BJ (cell line): Measurements from ENCODE around the gene ROR1. TPM values are rescaled to one million over a fixed set of nuclear protein-coding genes. Genes with fewer than 3 reads are reported as not detected.

Source experiments
- CTCF ChIA-PET: fragments of 350-600 bp; formaldehyde crosslinking; extraction: SDS; loops from one replicate; lab custom pipeline; 2021; ENCODE audit warnings: antibody characterized with exemption, inconsistent platforms; lab: Yijun Ruan, JAX
- POLR2A ChIA-PET: fragments of 300-600 bp; sonication (Branson Sonifier 250); formaldehyde crosslinking; extraction: SDS; loops from one replicate; lab custom pipeline; 2021; ENCODE audit warnings: antibody characterized with exemption; lab: Charles Lee
- DNase-seq: peaks from one replicate; pipeline ENCODE4 v3.0.0-alpha.2; 2011; ENCODE audit warnings: low read depth
- H3K27me3 ChIP-seq: 2 replicates; pipeline ENCODE4 v1.6.0; 2011; ENCODE audit warnings: low read length; ENCODE audit not compliant: control insufficient read depth, insufficient read depth
- H3K36me3 ChIP-seq: 2 replicates; pipeline ENCODE4 v1.5.1; 2011; ENCODE audit warnings: low read length; ENCODE audit not compliant: control insufficient read depth, insufficient read depth
- H3K4me3 ChIP-seq: 2 replicates; pipeline ENCODE4 v1.5.1; 2011; ENCODE audit warnings: low read depth, mild to moderate bottlenecking, control low read depth, low read length
- CTCF ChIP-seq: IDR thresholded peaks from 2 replicates; pipeline ENCODE4 v1.5.1; 2011; ENCODE audit warnings: low read depth, mild to moderate bottlenecking, control low read depth, inconsistent platforms, low read length, moderate library complexity; ENCODE audit not compliant: insufficient read depth
- polyA plus RNA-seq: library from polyadenylated mRNA; depleted of rRNA; stranded (reverse); fragments of >200 nt; gene quantifications from 2 replicates; pipeline ENCODE4 v1.2.3, GENCODE V29; 2011; rRNA removed
- small RNA-seq: library from RNA; depleted of rRNA; stranded (forward); fragments of <200 nt; gene quantifications from one replicate; pipeline ENCODE3, GENCODE V24; 2012; ENCODE audit warnings: low replicate concordance, low read depth; ENCODE audit not compliant: insufficient read length

Gene ROR1
- polyA plus RNA-seq, 1 experiment, result 4.6 TPM

- DNase-seq, result no peak
- Histone ChIP-seq H3K27me3 (no peaks in the 10 kb centered on the region; the same call in 1 of the 2 replicates), H3K36me3 (no peaks in the 10 kb centered on the region), H3K4me3 (no peak overlapping the region)
- TF ChIP-seq CTCF, result no peak
- ChIA-PET POLR2A (no interaction called here), CTCF (interaction anchor here (1.0 to 1.6 kb wide), 4 partner anchors 13 to 606 kb away, joined by 3 to 4 read pairs (median 3); no protein-coding TSS in a partner anchor)
Measured at GRCh38 chr1:64229307-64229706, 455.5 kb downstream of the ROR1 start.

Small RNA genes lying within 50 kb of the gene (small RNA-seq; reads per million reads assigned to genes)
- gene RF00019, result not detected
- not detected for gene RNU6-809P

Other genes with a start within 250 kb of the ROR1 start
- gene PGM1, start 180.6 kb upstream of the ROR1 start, polyA plus RNA-seq, result 29.6 and 34.8 TPM in 2 replicates